Stimulated activated CD8-positive, alpha-beta memory T cell treated with anti-CD3 and anti-CD28 coated beads, Interleukin-12 subunit alpha, Interleukin-12 subunit beta, amount 100 ng/mL, for 4 hours (primary cell): ENCODE results near the gene CAMK2D.

Experiments used
- DNase-seq: peaks from one replicate; pipeline ENCODE4 v3.0.0-alpha.2; 2020; ENCODE audit warnings: low read depth

The CAMK2D gene

GRCh38 chr4:113604955-113605354 lies 156.6 kb downstream of the CAMK2D start:
- DNase-seq, result no peak

DNA sequence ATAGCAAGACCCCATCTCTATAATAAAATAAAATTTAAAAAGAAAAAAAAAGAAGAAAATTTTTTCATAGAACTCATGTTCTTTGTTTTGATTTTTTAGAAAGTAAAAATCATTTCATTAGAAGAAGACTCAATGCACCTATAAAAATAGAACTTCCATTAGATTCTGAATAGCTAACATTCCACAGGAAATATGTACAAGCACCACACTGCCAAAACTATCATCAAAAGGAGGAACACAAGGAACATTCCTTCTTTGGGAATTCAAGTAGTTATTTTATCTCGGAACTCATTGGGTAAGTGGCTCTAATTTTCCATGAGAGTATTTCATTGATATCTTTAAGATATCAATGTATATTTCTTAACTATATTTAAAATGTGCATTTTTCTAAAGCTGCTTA lies 157.6 kb downstream of the CAMK2D start:
- no peak for DNase-seq

DNA sequence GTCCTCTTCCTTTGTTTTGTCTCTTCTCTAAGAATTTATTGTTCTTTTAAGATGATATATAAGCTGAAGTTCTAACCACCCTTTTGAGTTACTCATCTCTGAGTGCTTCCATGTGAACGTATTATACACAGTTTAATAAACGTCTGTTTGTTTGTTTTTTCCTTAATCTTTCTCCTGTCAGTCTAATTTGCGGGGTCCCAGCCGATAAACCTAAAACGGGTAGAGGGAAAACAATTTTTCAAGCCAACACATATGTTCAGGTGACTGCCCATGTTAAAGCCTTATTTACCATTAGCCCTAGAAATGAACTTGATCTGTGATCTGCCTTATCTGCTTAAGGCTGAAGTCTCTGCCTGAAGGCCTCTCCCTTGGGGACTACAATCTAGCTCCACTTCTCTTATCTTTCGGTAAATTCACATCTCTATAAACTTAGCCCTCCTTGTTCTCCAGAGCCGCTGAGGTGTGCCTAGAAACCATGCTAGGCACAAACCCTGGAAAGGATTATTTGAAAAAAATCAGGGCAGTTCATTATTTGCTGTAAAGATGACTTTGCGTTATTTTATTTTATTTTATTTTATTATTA lies 158.8 kb downstream of the CAMK2D start:
- DNase-seq, result no peak

DNA sequence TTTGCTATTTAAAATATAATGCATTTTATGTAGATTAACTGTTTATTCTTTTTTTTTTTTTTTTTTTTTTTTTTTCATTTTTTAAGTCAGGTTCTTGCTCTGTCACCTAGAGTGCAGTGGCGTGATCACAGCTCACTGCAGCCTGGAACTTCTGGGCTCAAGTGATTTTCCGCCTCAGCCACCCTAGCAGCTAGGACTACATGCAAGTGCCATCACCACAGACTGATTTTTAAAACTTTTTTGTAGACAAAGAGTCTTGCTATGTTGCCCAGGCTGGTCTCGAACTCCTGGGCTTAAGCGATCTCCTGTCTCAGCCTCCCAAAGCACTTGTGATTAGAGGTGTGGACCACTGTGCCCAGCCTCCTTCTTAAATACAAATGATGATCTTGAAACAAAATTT lies 159.9 kb downstream of the CAMK2D start:
- DNase-seq, result no peak

- DNase-seq, result no peak
Observed at GRCh38 chr4:113596396-113596795, 165.1 kb downstream of the CAMK2D start.

GRCh38 chr4:113594231-113594556 lies 167.3 kb downstream of the CAMK2D start:
- DNase-seq, result no peak

DNA sequence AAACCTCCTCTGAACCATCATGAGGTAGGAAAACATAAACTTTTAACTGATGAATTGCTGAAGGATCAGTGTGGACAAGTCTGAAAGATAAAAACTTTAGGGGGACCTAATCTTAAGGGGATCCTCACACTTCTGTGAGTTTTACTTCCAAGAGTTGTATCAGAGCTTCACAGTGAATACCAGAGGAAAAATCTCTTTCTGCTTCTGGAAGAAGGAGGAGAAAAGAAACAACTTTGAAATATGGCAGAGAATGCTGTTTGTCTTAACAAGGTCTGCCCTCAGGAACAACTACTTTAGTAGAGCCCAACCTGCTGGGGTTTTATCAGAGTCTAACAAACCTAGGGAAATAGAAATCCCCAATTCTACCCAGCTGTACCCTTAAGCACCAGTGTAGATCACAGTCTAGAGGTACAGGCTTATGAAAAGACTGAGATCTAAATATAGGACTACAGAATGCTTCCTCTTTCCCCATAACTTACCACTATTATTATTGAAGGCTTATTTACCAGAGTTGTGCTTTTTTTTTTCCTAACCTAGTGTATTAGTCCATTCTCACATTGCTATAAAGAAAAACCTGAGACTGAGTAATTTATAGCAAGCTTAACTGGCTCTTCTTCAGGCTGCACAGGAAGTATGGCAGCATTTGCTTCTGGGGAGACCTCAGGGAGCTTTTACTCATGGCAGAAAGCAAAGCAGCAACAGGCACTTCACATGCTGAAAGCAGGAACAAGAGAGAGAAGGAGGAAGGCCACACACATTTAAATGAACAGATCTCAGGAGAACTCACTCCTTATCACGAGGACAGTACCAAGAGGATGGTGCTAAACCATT lies 167.9 kb downstream of the CAMK2D start:
- no peak for DNase-seq

DNA sequence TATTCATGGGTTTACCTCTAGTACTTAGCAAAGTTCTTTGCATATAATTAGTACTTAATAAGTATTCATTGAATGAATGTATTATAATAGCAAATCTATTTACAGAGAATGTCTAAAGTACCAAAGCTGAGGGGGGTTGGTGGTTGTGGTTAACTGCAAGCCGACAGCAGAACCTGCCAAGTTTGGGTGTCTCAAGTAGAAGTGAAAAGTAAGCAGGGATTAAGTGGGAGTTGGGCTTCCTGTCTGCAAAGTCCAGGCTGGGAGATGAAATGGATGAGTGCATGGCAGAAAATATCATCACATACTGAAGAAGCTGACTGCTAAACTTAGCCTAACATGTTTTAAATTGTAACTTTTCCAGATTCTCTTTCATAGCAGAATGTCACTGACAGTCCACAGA lies 169.6 kb downstream of the CAMK2D start:
- no peak for DNase-seq

DNA sequence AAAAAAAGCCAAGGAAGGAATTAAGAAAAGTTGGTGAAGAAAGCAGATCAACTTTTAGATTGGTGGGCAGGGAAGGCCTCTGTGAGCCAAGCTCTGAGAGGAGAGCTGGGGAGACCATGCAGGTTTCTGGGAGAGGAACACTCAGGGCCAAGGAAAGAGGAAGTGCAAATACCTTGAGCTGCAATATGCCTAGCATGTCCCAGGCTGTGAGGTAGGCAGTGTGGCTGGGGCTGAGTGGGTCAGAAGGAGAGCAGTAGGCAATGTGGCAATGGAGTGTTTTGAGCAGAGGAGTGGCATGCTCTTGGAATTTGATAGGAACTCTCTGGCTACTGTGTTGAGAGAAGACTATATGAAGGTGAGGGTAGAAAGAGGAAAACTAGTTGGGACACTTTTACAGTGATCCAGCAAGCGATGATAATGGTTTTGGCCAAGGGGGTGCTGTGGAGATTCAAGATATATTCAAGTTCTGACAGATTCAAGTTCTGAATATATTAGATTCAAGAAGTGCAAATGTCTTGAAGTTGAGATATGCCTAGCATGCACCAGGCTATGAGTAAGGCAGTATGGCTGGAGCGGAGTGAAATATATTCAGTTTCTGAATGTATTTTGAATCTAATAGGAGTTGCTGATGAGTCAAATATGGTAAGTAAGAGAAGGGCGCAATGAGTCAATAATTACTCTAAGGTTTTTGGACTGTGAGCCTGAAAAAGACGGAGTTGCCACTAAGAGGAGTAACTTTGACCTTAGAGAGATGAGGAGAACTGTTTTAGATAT lies 172.5 kb downstream of the CAMK2D start:
- no peak for DNase-seq

GRCh38 chr4:113587640-113588275 lies 173.8 kb downstream of the CAMK2D start:
- DNase-seq, result no peak

- DNase-seq, result no peak
Observed at GRCh38 chr4:113587156-113587555, 174.4 kb downstream of the CAMK2D start.

- DNase-seq, result no peak
Observed at GRCh38 chr4:113586072-113586471, 175.5 kb downstream of the CAMK2D start.

DNA sequence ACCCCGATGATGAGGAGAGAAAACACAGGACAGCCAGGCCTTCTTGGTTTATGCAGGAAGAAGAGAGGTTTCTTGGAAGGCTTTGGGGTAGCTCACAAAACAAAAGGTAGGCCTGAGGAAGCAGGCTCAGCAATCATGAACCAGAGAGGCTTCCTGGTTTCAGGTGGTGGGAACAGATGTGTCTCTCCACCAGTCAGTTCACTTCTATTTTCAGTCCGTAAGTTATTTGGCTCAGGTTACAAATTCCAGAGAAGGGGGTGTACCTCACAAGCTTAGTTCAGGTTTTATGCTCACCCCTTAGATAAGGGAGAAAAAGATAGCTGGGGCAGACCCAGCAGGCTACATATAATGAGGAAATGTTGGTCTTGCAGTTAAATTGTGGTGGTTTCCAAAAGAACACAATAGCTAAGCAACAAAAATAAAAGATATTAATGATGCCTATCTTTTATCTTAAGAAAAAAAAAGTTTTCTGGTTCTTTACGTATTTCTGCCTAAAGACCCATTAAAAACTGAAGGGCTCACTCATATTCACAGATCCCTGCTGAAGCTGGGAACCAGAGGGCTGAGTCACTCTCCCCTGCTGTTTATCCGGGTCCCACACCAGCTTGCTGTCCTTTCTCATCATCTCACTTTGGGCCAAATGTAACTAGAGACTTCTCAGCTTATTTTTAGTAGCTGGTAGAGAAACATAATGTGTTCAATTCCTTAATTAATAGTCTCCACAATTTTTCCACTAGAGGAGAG lies 177.0 kb downstream of the CAMK2D start:
- no peak for DNase-seq

GRCh38 chr4:113582737-113583136 lies 178.8 kb downstream of the CAMK2D start:
- DNase-seq, result no peak

- DNase-seq, result no peak
Observed at GRCh38 chr4:113579360-113579759, 182.2 kb downstream of the CAMK2D start.

GRCh38 chr4:113576947-113577678 lies 184.4 kb downstream of the CAMK2D start:
- DNase-seq, result no peak

DNA sequence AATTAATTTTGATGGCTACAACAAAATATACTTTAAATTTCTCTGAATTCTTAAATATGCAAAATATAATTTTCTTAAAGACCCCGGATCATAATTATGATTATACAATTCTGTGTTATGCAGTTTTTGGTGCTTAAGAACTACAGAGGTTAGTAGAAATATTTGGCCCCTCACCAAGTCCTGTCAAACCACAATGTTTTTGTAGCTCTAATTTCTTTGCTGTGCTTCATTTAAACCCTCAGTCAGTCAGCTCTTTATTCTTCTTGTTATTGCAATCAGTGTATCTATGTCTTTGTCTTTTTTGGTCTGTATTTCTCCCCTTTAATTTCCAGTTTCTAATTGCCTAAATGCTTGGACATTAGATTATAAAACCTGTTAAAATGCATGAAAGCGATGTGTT lies 186.1 kb downstream of the CAMK2D start:
- no peak for DNase-seq

DNA sequence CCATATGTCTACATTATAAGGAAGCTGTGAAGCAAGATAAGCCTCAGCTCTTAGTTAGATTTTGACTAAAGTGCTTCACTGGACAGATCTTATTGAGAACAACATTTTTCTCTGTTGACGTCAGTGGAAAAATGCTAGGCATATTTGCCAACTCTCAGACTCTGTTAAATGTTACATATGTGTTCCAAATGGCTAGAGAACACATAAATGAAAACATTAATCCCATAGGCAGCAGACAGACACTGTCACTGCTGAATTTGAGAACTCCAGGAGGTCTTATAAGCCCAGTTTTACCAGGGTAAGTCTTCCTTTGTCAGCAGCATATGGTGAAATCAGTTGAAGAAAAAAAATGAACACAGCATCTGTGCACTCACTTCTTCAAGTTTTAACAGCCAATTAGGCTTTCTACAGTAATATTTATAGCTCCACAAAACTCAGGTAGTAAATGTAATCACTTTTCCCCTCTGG lies 186.9 kb downstream of the CAMK2D start:
- DNase-seq, result no peak

- no peak for DNase-seq
Observed at GRCh38 chr4:113572620-113573019, 188.9 kb downstream of the CAMK2D start.

GRCh38 chr4:113566015-113566795 lies 195.3 kb downstream of the CAMK2D start:
- no peak for DNase-seq

- no peak for DNase-seq
Observed at GRCh38 chr4:113565702-113566012, 195.9 kb downstream of the CAMK2D start.
